PC-9 (cell line): ENCODE results near the gene SPPL2B. TPM values are rescaled to one million over a fixed set of nuclear protein-coding genes. Genes with fewer than 3 reads are reported as not detected.

Source experiments
- BruUV-seq: library from RNA; stranded (reverse); fragments of 400-500 nt; replicated peaks from 2 replicates; lab custom pipeline; 2021; lab: Mats Ljungman, UMichigan
- CTCF ChIA-PET: fragments of 300-600 bp; sonication (Branson Sonifier 250); formaldehyde crosslinking; loops from one replicate; lab custom pipeline; 2022; ENCODE audit warnings: antibody characterized with exemption; lab: Charles Lee
- POLR2A ChIA-PET: fragments of 300-600 bp; sonication (Branson Sonifier 250); formaldehyde crosslinking; loops from one replicate; lab custom pipeline; 2022; ENCODE audit warnings: antibody characterized with exemption; ENCODE audit not compliant: unreplicated experiment; lab: Charles Lee
- DNase-seq, 2 experiments: peaks; one replicate each; pipeline versions ENCODE4 v3.0.0 to v3.0.0-alpha.2; 2015 to 2022; ENCODE audit warnings: mixed read lengths in 1 of 2
- H2AFZ ChIP-seq: fragments of 200-600 bp; sonication (generic); 2 replicates; pipeline ENCODE4 v1.8.1; 2017; ENCODE audit warnings: antibody characterized with exemption
- H3F3A ChIP-seq: fragments of 200-600 bp; sonication (generic); 2 replicates; pipeline ENCODE4 v1.8.1; 2017; ENCODE audit warnings: antibody characterized with exemption, mild to moderate bottlenecking, low read depth; ENCODE audit not compliant: insufficient read depth
- H3K27ac ChIP-seq: fragments of 200-600 bp; sonication (generic); 2 replicates; pipeline ENCODE4 v1.6.1; 2016; ENCODE audit warnings: mixed run types
- H3K27me3 ChIP-seq: fragments of 200-600 bp; sonication (generic); 2 replicates; pipeline ENCODE4 v1.6.1; 2016; ENCODE audit warnings: low read depth, mixed run types; ENCODE audit not compliant: insufficient read depth
- H3K36me3 ChIP-seq: fragments of 200-600 bp; sonication (generic); 2 replicates; pipeline ENCODE4 v1.6.1; 2016; ENCODE audit warnings: low read depth, mixed run types
- H3K4me1 ChIP-seq: fragments of 200-600 bp; sonication (generic); replicated peaks from 2 replicates; pipeline ENCODE4 v1.6.1; 2016; ENCODE audit warnings: mixed run types; ENCODE audit not compliant: insufficient read depth
- H3K4me2 ChIP-seq: fragments of 200-600 bp; sonication (generic); 2 replicates; pipeline ENCODE4 v1.6.1; 2017; ENCODE audit warnings: mixed run types
- H3K4me3 ChIP-seq: fragments of 200-600 bp; sonication (generic); 2 replicates; pipeline ENCODE4 v1.6.1; 2016; ENCODE audit warnings: mixed run types
- H3K79me2 ChIP-seq: fragments of 200-600 bp; sonication (generic); 2 replicates; pipeline ENCODE4 v1.6.1; 2017; ENCODE audit warnings: low read depth, mixed run types
- H3K9me2 ChIP-seq: fragments of 200-600 bp; sonication (generic); 2 replicates; pipeline ENCODE4 v1.8.1; 2017; ENCODE audit warnings: mild to moderate bottlenecking; ENCODE audit not compliant: insufficient read depth
- H3K9me3 ChIP-seq: fragments of 200-600 bp; sonication (generic); 2 replicates; pipeline ENCODE4 v1.8.1; 2016; ENCODE audit warnings: low read depth; ENCODE audit not compliant: insufficient read depth
- H4K20me1 ChIP-seq: fragments of 200-600 bp; sonication (generic); 2 replicates; pipeline ENCODE4 v1.8.1; 2017; ENCODE audit not compliant: insufficient read depth
- EZH2 ChIP-seq: fragments of 200-600 bp; sonication (generic); IDR thresholded peaks from 2 replicates; pipeline ENCODE4 v1.8.0; 2017; ENCODE audit warnings: antibody characterized with exemption, low read depth
- intact Hi-C: fragments of 100-400 bp; cut with micrococcal nuclease; formaldehyde crosslinking; loops from one replicate; pipeline ENCODE4 v1.10.0; 2022; ENCODE audit not compliant: unreplicated experiment
- total RNA-seq: library from RNA; stranded (reverse); gene quantifications from 2 replicates; pipeline ENCODE4 v1.2.3, GENCODE V29; 2021
- TF ChIP-seq, protein P1 (sequence below): fragments of 200-600 bp; sonication (generic); conservative IDR thresholded peaks from 2 replicates; pipeline ENCODE4 v1.6.1; 2017; ENCODE audit warnings: mixed run types, antibody characterized with exemption, mild to moderate bottlenecking, moderate library complexity

SPPL2B gene
- total RNA-seq, 1 experiment from 2014 or later, result 49.6 TPM

DNA sequence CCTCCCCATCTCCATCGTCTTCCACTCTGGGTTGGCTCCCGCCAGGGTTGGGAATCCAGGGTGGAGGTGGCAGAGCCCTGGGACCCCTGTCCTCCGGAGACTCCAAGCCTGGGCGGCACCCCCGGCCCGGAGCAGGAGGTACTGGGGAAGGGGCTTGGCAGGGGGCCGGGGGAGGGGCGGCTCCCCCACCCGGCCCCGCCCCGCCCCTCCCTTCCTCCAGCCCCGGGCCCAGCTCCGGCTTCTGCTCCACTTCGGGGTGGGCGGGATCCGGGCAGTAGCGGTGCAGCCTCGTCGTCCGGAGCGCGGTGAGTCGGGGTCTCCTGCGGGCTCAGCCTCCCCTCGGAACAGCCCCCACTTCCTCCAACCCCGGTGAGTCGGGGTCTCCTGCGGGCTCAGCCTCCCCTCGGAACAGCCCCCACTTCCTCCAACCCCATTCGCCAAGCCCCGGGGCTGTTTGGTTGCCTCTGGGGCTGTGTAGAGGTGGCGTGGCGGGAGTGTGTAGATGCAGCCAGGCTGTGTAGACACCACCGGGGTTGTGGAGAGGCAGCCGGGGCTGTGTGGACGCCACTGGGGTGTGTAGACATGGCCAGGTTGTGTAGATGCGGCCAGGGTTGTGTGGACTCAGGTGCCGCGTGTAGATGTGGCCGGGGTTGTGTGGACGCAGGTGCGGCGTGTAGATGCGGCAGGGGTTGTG is 31.7 kb downstream of the SPPL2B start, which contains the start of gene TMPRSS9:
Gene TMPRSS9, plus strand, starts transcription at position 274 of the 694 bp plus-strand sequence. CDS start 29,521 bp downstream, outside the sequence.
- ChIA-PET POLR2A (no interaction called here), CTCF (no interaction called here)

DNA sequence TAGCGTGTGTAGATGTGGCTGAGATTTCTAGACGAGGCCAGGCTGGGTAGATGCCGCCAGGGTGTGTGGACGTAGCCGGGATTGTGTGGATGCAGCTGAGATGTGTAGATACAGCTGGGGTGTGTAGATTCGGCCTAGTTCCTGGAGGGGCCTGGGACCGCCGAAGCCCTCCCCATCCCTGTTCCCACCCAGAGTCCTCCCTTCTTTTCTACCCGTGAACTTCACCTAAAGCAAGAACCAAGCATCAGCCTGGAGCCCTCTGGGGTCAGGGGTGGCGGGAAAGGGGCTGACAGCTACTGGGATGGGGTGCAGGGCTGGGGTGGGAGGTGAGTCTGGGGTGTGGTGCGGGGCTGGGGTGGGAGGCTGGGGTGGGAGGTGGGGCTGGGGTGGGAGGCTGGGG is 32.3 kb downstream of the SPPL2B start:
- Histone ChIP-seq H3K27me3 (peaks cover 16% of the 10 kb centered on the region), H3K36me3 (no peaks in the 10 kb centered on the region), H2AFZ (no peak overlapping the region), H3K4me3 (no peak overlapping the region), H3K27ac (no peak overlapping the region), H4K20me1 (no peaks in the 10 kb centered on the region), H3K9me3 (no peaks in the 10 kb centered on the region), H3K79me2 (no peaks in the 10 kb centered on the region), H3K4me2 (no peak overlapping the region), H3F3A (no peaks in the 10 kb centered on the region), H3K9me2 (no peaks in the 10 kb centered on the region), H3K4me1 (no peaks in the 10 kb centered on the region)
- ChIA-PET CTCF (no interaction called here), POLR2A (no interaction called here)
- DNase-seq, result no peak
- no TSS peak for BruUV-seq
- TF ChIP-seq, protein P1, sequence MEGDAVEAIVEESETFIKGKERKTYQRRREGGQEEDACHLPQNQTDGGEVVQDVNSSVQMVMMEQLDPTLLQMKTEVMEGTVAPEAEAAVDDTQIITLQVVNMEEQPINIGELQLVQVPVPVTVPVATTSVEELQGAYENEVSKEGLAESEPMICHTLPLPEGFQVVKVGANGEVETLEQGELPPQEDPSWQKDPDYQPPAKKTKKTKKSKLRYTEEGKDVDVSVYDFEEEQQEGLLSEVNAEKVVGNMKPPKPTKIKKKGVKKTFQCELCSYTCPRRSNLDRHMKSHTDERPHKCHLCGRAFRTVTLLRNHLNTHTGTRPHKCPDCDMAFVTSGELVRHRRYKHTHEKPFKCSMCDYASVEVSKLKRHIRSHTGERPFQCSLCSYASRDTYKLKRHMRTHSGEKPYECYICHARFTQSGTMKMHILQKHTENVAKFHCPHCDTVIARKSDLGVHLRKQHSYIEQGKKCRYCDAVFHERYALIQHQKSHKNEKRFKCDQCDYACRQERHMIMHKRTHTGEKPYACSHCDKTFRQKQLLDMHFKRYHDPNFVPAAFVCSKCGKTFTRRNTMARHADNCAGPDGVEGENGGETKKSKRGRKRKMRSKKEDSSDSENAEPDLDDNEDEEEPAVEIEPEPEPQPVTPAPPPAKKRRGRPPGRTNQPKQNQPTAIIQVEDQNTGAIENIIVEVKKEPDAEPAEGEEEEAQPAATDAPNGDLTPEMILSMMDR, result no peak
- TF ChIP-seq EZH2, result no peak
- intact Hi-C loops, result no loop called here

More for the DNA sequence above, 31.7 kb downstream of the SPPL2B start, which contains the start of gene TMPRSS9:
- Histone ChIP-seq H3K4me1 (no peaks in the 10 kb centered on the region), H3K9me3 (no peaks in the 10 kb centered on the region), H3K9me2 (no peaks in the 10 kb centered on the region), H3K27ac (no peak within 1 kb of the TSS), H3F3A (no peaks in the 10 kb centered on the region), H4K20me1 (no peaks in the 10 kb centered on the region), H3K4me3 (no peak within 1 kb of the TSS), H2AFZ (no peak within 1 kb of the TSS), H3K36me3 (no peaks in the 10 kb centered on the region), H3K4me2 (no peak within 1 kb of the TSS), H3K79me2 (no peaks in the 10 kb centered on the region), H3K27me3 (peaks cover 16% of the 10 kb centered on the region; the same call in 1 of the 2 replicates)
- DNase-seq, result no peak
- TF ChIP-seq, protein P1, result no peak
- TF ChIP-seq EZH2, result no peak
- BruUV-seq, result no TSS peak
- intact Hi-C loops, result no loop called here

DNA sequence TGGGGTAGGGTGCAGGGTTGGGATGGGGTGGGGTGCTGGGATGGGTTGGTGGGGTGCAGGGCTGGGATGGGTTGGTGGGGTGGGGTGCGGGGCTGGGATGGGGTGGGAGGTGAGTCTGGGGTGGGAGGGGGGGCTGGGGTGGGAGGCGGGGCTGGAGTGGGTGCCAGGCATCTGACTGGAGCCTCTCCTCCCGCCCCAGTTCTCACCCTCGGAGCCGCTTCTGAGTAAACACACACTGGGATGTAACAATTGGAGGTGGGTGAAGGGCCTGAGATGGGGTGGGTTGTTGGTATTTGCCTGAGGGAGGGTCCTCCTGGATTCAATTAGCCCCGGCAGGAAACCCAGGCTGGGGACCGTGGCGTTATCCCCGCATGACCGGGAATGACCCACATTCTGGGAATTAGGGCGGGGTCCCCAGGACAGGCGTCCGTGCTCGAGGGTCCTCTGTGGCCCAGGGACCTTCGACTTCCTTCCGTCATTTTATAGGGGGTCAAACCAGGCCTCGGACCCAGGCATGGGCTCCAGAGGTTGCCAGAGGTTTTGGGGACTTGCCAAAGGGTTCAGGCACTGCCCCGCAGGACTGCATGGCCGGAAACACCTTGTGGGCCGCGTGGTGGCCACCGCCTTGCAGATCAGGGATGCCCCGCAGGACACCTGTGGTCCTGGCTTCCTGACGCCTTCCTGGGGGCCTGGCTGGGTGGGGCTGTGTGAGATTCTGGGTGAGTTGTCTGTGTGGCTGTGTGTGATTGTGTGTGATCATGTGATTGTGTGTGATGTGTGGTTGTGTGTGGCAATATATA is 33.0 kb downstream of the SPPL2B start:
- no peak for DNase-seq
- Histone ChIP-seq H3K4me2 (no peak overlapping the region), H3K4me3 (no peak overlapping the region), H3K36me3 (no peaks in the 10 kb centered on the region), H4K20me1 (no peaks in the 10 kb centered on the region), H3K4me1 (no peaks in the 10 kb centered on the region), H3K79me2 (no peaks in the 10 kb centered on the region), H3K9me2 (no peaks in the 10 kb centered on the region), H3K27ac (no peak overlapping the region), H2AFZ (no peak overlapping the region), H3K9me3 (no peaks in the 10 kb centered on the region), H3F3A (no peaks in the 10 kb centered on the region), H3K27me3 (peaks cover 16% of the 10 kb centered on the region)
- ChIA-PET POLR2A (no interaction called here), CTCF (no interaction called here)
- intact Hi-C loops, result no loop called here
- TF ChIP-seq EZH2, result no peak
- TF ChIP-seq, protein P1, result no peak
- no TSS peak for BruUV-seq
